Aorta (tissue), 5 donors: Measurements from ENCODE around the gene AQP12B. TPM values are rescaled to one million over a fixed set of nuclear protein-coding genes. Genes with fewer than 3 reads are reported as not detected.

Experiments used
- ATAC-seq: fragments of 200-7000 bp; cut with Tn5 transposase; one replicate; pipeline ENCODE4 v1.9.1; 2022; ENCODE audit warnings: moderate library complexity; ENCODE audit not compliant: low FRiP score
- DNase-seq, 2 donors: peaks; one replicate each; pipeline ENCODE4 v3.0.0-alpha.2; 2020
- H3K27ac ChIP-seq, 2 donors: one replicate each; pipeline ENCODE4 v1.5.1; 2013; ENCODE audit warnings: low read length in 2 of 2, mild to moderate bottlenecking in 2 of 2, moderate library complexity in 2 of 2, control low read depth in 1 of 2, inconsistent platforms in 1 of 2, low read depth in 1 of 2
- H3K27me3 ChIP-seq, 2 donors: one replicate each; pipeline ENCODE4 v1.6.1; 2013; ENCODE audit warnings: control low read depth in 1 of 2, low read length in 1 of 2, mild to moderate bottlenecking in 1 of 2, moderate library complexity in 1 of 2; ENCODE audit not compliant: insufficient read depth in 2 of 2, control insufficient read depth in 1 of 2
- H3K36me3 ChIP-seq, 2 donors: one replicate each; pipeline ENCODE4 v1.6.1; 2013; ENCODE audit warnings: control low read depth in 1 of 2, low read length in 1 of 2, mild to moderate bottlenecking in 1 of 2; ENCODE audit not compliant: insufficient read depth in 2 of 2, control insufficient read depth in 1 of 2
- H3K4me1 ChIP-seq, 2 donors: one replicate each; pipeline ENCODE4 v1.6.1; 2013; ENCODE audit warnings: low read length in 2 of 2, control low read depth in 1 of 2, mild to moderate bottlenecking in 1 of 2, moderate library complexity in 1 of 2; ENCODE audit not compliant: insufficient read depth in 2 of 2, control insufficient read depth in 1 of 2
- H3K4me3 ChIP-seq, 2 donors: one replicate each; pipeline ENCODE4 v1.5.1; 2013; ENCODE audit warnings: low read length in 2 of 2, control low read depth in 1 of 2, mild to moderate bottlenecking in 1 of 2
- H3K9me3 ChIP-seq: one replicate; pipeline ENCODE4 v1.6.1; 2013; ENCODE audit warnings: mild to moderate bottlenecking, low read length; ENCODE audit not compliant: control insufficient read depth
- WGBS, 2 donors: extraction: QIAGEN DNeasy Blood & Tissue Kit; methylation state at CpG; one replicate each; pipeline ENCODE4 v1.1.7; 2013; 5-methylcytosine and 5-hydroxymethylcytosine counted together
- intact Hi-C, 2 donors: fragments of 100-400 bp; cut with DNase I; formaldehyde crosslinking; loops; one replicate each; pipeline versions ENCODE4 v1.14.2 to v1.15.0; 2022
- polyA plus RNA-seq, 2 donors: library from polyadenylated mRNA; stranded (reverse); fragments of 200-250 nt; gene quantifications; one replicate each; pipeline ENCODE4 v1.2.3, GENCODE V29; 2013
- total RNA-seq, 2 donors: library from RNA; stranded (reverse); fragmentation: NEBNext Ultra II Directional; extraction: Animal tissue kit (Norgen Biotek cat#: 25700); gene quantifications; one replicate each; pipeline ENCODE4 v1.2.1, GENCODE V29; 2021
- donor health status: healthy with polysubstance abuse.
- donor health status: Bipolar disorder and iron deficiency.
- donor health status: DM: no; HTN: no; CAD: no.
- donor health status: DM: no; HTN: no; CAD: no.
- donor health status: DM: yes; HTN: yes; CAD: no.

Gene AQP12B
- total and polyA plus RNA-seq, 4 donors = 0.38 TPM; not detected in 3

- H3K4me1 ChIP-seq = no peaks in the 10 kb centered on the region
- H3K27me3 ChIP-seq = no peaks in the 10 kb centered on the region
- WGBS, 2 donors = 65 to 72% methylated on average over 18 of the region's 18 CpGs
- no peaks in the 10 kb centered on the region for H3K9me3 ChIP-seq
- intact Hi-C loops = no loop called here
- peak; percentile 41 to 72 for DNase-seq
- H3K36me3 ChIP-seq = no peaks in the 10 kb centered on the region
- ATAC-seq = peak; percentile 55
- no peak overlapping the region for H3K4me3 ChIP-seq
- no peak overlapping the region for H3K27ac ChIP-seq
Observed at GRCh38 chr2:240638512-240639160, 44.0 kb downstream of the AQP12B start.

GRCh38 chr2:240637901-240638345 is 44.8 kb downstream of the AQP12B start:
- no peak overlapping the region for H3K27ac ChIP-seq
- intact Hi-C loops = no loop called here
- H3K27me3 ChIP-seq = no peaks in the 10 kb centered on the region
- 71 to 79% methylated on average over 7 to 8 of the region's 8 CpGs for WGBS, 2 donors
- H3K4me3 ChIP-seq = no peak overlapping the region
- H3K36me3 ChIP-seq = no peaks in the 10 kb centered on the region
- no peaks in the 10 kb centered on the region for H3K4me1 ChIP-seq
- no peaks in the 10 kb centered on the region for H3K9me3 ChIP-seq
- DNase-seq (no peak), ATAC-seq (no peak)

- intact Hi-C loops = no loop called here
- H3K27me3 ChIP-seq = no peaks in the 10 kb centered on the region
Observed at GRCh38 chr2:240637116-240637900, 45.4 kb downstream of the AQP12B start.

GRCh38 chr2:240636563-240637115 is 46.0 kb downstream of the AQP12B start:
- Histone ChIP-seq H3K27me3 (no peaks in the 10 kb centered on the region), H3K27ac (no peak overlapping the region), H3K4me1 (no peaks in the 10 kb centered on the region), H3K4me3 (no peak overlapping the region), H3K9me3 (no peaks in the 10 kb centered on the region), H3K36me3 (no peaks in the 10 kb centered on the region)
- WGBS, 2 donors = 80 to 84% methylated on average over 11 of the region's 11 CpGs
- ATAC-seq (no peak), DNase-seq (peak in 1 of 2 donors; percentile 54)
- intact Hi-C loops = no loop called here

More at GRCh38 chr2:240637116-240637900, 45.4 kb downstream of the AQP12B start:
- ATAC-seq = no peak
- DNase-seq = peak; percentile 34 to 62
- 81 to 82% methylated on average over 17 of the region's 17 CpGs for WGBS, 2 donors
- H3K27ac ChIP-seq = no peak overlapping the region
- no peaks in the 10 kb centered on the region for H3K9me3 ChIP-seq
- H3K36me3 ChIP-seq = no peaks in the 10 kb centered on the region
- H3K4me1 ChIP-seq = no peaks in the 10 kb centered on the region
- H3K4me3 ChIP-seq = no peak overlapping the region

GRCh38 chr2:240635998-240636547 is 46.6 kb downstream of the AQP12B start:
- DNase-seq (no peak), ATAC-seq (no peak)
- 64 to 72% methylated on average over 3 of the region's 3 CpGs for WGBS, 2 donors
- no peaks in the 10 kb centered on the region for H3K27me3 ChIP-seq
- H3K4me1 ChIP-seq = no peaks in the 10 kb centered on the region
- H3K9me3 ChIP-seq = no peaks in the 10 kb centered on the region
- H3K27ac ChIP-seq = no peak overlapping the region
- no peaks in the 10 kb centered on the region for H3K36me3 ChIP-seq
- intact Hi-C loops = no loop called here
- H3K4me3 ChIP-seq = no peak overlapping the region

GRCh38 chr2:240635121-240635997 is 47.3 kb downstream of the AQP12B start:
- Histone ChIP-seq H3K4me1 (no peaks in the 10 kb centered on the region), H3K36me3 (no peaks in the 10 kb centered on the region), H3K27me3 (no peaks in the 10 kb centered on the region), H3K9me3 (no peaks in the 10 kb centered on the region), H3K4me3 (no peak overlapping the region), H3K27ac (no peak overlapping the region)
- intact Hi-C loops = no loop called here
- no peak for ATAC-seq
- no peak for DNase-seq
- WGBS, 2 donors = 80 to 83% methylated on average over 6 of the region's 6 CpGs

- WGBS, 2 donors = 87 to 97% methylated on average over 1 of the region's 1 CpG
- Histone ChIP-seq H3K27me3 (no peaks in the 10 kb centered on the region), H3K36me3 (no peaks in the 10 kb centered on the region), H3K4me1 (no peaks in the 10 kb centered on the region), H3K4me3 (no peak overlapping the region), H3K27ac (no peak overlapping the region), H3K9me3 (no peaks in the 10 kb centered on the region)
- intact Hi-C loops = no loop called here
- DNase-seq (no peak), ATAC-seq (no peak)
Observed at GRCh38 chr2:240632306-240632721, 50.4 kb downstream of the AQP12B start.
